ENCODE results near the gene SPATA3.

The SPATA3 gene

GRCh38 chr2:230980468-230980867 is 15.5 kb upstream of the SPATA3 start:
- Mint-ChIP-seq H3K27ac (no peak overlapping the region), H3K4me1 (ENCODE audit: low read depth) (peaks cover 85% of the 10 kb centered on the region), H3K9me3 (no peaks in the 10 kb centered on the region), H3K36me3 (ENCODE audit: low read depth) (no peaks in the 10 kb centered on the region), H3K4me3 (no peak overlapping the region), H3K27me3 (peaks cover 14% of the 10 kb centered on the region)
- DNase-seq, result no peak

- Mint-ChIP-seq H3K27me3 (peaks cover 14% of the 10 kb centered on the region), H3K4me3 (peak overlapping the region; percentile 67), H3K27ac (peak overlapping the region; percentile 37), H3K9me3 (no peaks in the 10 kb centered on the region), H3K4me1 (ENCODE audit: low read depth) (peaks cover 85% of the 10 kb centered on the region), H3K36me3 (ENCODE audit: low read depth) (no peaks in the 10 kb centered on the region)
- no peak for DNase-seq
These were observed 14.2 kb upstream of the SPATA3 start for GRCh38 chr2:230981704-230982103.

- Mint-ChIP-seq H3K4me3 (peak overlapping the region; percentile 67), H3K36me3 (ENCODE audit: low read depth) (no peaks in the 10 kb centered on the region), H3K27ac (no peak overlapping the region), H3K4me1 (ENCODE audit: low read depth) (peaks cover 85% of the 10 kb centered on the region), H3K27me3 (peaks cover 18% of the 10 kb centered on the region), H3K9me3 (no peaks in the 10 kb centered on the region)
- no peak for DNase-seq
These were observed 13.8 kb upstream of the SPATA3 start for GRCh38 chr2:230982126-230982525.

GRCh38 chr2:230982528-230982927 is 13.4 kb upstream of the SPATA3 start:
- Mint-ChIP-seq H3K4me3 (peak overlapping the region; percentile 67), H3K27me3 (peaks cover 18% of the 10 kb centered on the region), H3K4me1 (ENCODE audit: low read depth) (peaks cover 82% of the 10 kb centered on the region), H3K27ac (no peak overlapping the region), H3K9me3 (no peaks in the 10 kb centered on the region), H3K36me3 (ENCODE audit: low read depth) (no peaks in the 10 kb centered on the region)
- no peak for DNase-seq

GRCh38 chr2:230983566-230983965 is 12.4 kb upstream of the SPATA3 start:
- Mint-ChIP-seq H3K36me3 (ENCODE audit: low read depth) (no peaks in the 10 kb centered on the region), H3K4me1 (ENCODE audit: low read depth) (peaks cover 76% of the 10 kb centered on the region), H3K9me3 (no peaks in the 10 kb centered on the region), H3K27me3 (peaks cover 24% of the 10 kb centered on the region), H3K4me3 (no peak overlapping the region), H3K27ac (no peak overlapping the region)
- no peak for DNase-seq

GRCh38 chr2:230984393-230985220 is 11.3 kb upstream of the SPATA3 start:
- H3K36me3 Mint-ChIP-seq (ENCODE audit: low read depth), result no peaks in the 10 kb centered on the region
- peak; percentile 74 for DNase-seq
- peak overlapping the region; percentile 93 for H3K27ac Mint-ChIP-seq
- peak overlapping the region; percentile 61 for H3K4me3 Mint-ChIP-seq
- no peaks in the 10 kb centered on the region for H3K9me3 Mint-ChIP-seq
- H3K27me3 Mint-ChIP-seq, result peaks cover 23% of the 10 kb centered on the region
- H3K4me1 Mint-ChIP-seq (ENCODE audit: low read depth), result peaks cover 67% of the 10 kb centered on the region

- no peaks in the 10 kb centered on the region for H3K36me3 Mint-ChIP-seq (ENCODE audit: low read depth)
- H3K27ac Mint-ChIP-seq, result peak overlapping the region; percentile 93
- DNase-seq, result no peak
- no peaks in the 10 kb centered on the region for H3K9me3 Mint-ChIP-seq
- peaks cover 27% of the 10 kb centered on the region for H3K27me3 Mint-ChIP-seq
- H3K4me3 Mint-ChIP-seq, result peak overlapping the region; percentile 61
- H3K4me1 Mint-ChIP-seq (ENCODE audit: low read depth), result peaks cover 59% of the 10 kb centered on the region
These were observed 10.2 kb upstream of the SPATA3 start for GRCh38 chr2:230985519-230986231.

GRCh38 chr2:230986520-230987136 is 9.3 kb upstream of the SPATA3 start:
- peak overlapping the region; percentile 71 for H3K27ac Mint-ChIP-seq
- H3K4me1 Mint-ChIP-seq (ENCODE audit: low read depth), result peaks cover 50% of the 10 kb centered on the region
- no peaks in the 10 kb centered on the region for H3K36me3 Mint-ChIP-seq (ENCODE audit: low read depth)
- no peak for DNase-seq
- no peaks in the 10 kb centered on the region for H3K9me3 Mint-ChIP-seq
- H3K27me3 Mint-ChIP-seq, result peaks cover 30% of the 10 kb centered on the region
- H3K4me3 Mint-ChIP-seq, result peak overlapping the region; percentile 68

GRCh38 chr2:230987137-230988020 is 8.5 kb upstream of the SPATA3 start:
- Mint-ChIP-seq H3K9me3 (no peaks in the 10 kb centered on the region), H3K27me3 (peaks cover 33% of the 10 kb centered on the region), H3K4me3 (peak overlapping the region; percentile 68), H3K27ac (peak overlapping the region; percentile 71), H3K36me3 (ENCODE audit: low read depth) (no peaks in the 10 kb centered on the region), H3K4me1 (ENCODE audit: low read depth) (peaks cover 43% of the 10 kb centered on the region)
- DNase-seq, result peak; percentile 90

- Mint-ChIP-seq H3K27ac (no peak overlapping the region), H3K9me3 (no peaks in the 10 kb centered on the region), H3K4me1 (ENCODE audit: low read depth) (peaks cover 23% of the 10 kb centered on the region), H3K36me3 (ENCODE audit: low read depth) (no peaks in the 10 kb centered on the region), H3K27me3 (peaks cover 54% of the 10 kb centered on the region), H3K4me3 (no peak overlapping the region)
- DNase-seq, result no peak
These were observed 6.2 kb upstream of the SPATA3 start for GRCh38 chr2:230989731-230990130.

- Mint-ChIP-seq H3K9me3 (no peaks in the 10 kb centered on the region), H3K4me3 (no peak overlapping the region), H3K36me3 (ENCODE audit: low read depth) (no peaks in the 10 kb centered on the region), H3K4me1 (ENCODE audit: low read depth) (peaks cover 17% of the 10 kb centered on the region), H3K27me3 (peaks cover 56% of the 10 kb centered on the region), H3K27ac (no peak overlapping the region)
- DNase-seq, result no peak
These were observed 5.6 kb upstream of the SPATA3 start for GRCh38 chr2:230990131-230990898.

GRCh38 chr2:230990899-230991150 is 5.1 kb upstream of the SPATA3 start:
- peaks cover 12% of the 10 kb centered on the region for H3K4me1 Mint-ChIP-seq (ENCODE audit: low read depth)
- H3K36me3 Mint-ChIP-seq (ENCODE audit: low read depth), result no peaks in the 10 kb centered on the region
- H3K4me3 Mint-ChIP-seq, result no peak overlapping the region
- no peaks in the 10 kb centered on the region for H3K9me3 Mint-ChIP-seq
- peaks cover 60% of the 10 kb centered on the region for H3K27me3 Mint-ChIP-seq
- no peak overlapping the region for H3K27ac Mint-ChIP-seq
- DNase-seq, result no peak

GRCh38 chr2:230991598-230991997 is 4.3 kb upstream of the SPATA3 start:
- Mint-ChIP-seq H3K4me1 (ENCODE audit: low read depth) (peaks cover 6% of the 10 kb centered on the region), H3K4me3 (no peak overlapping the region), H3K27ac (no peak overlapping the region), H3K36me3 (ENCODE audit: low read depth) (no peaks in the 10 kb centered on the region), H3K27me3 (peaks cover 66% of the 10 kb centered on the region), H3K9me3 (peaks cover under 1% of the 10 kb centered on the region)
- no peak for DNase-seq

GRCh38 chr2:230996661-230997060 is 740 bp downstream of the SPATA3 start:
- Mint-ChIP-seq H3K27me3 (peaks cover 87% of the 10 kb centered on the region), H3K4me1 (ENCODE audit: low read depth) (no peaks in the 10 kb centered on the region), H3K4me3 (no peak overlapping the region), H3K9me3 (peaks cover 6% of the 10 kb centered on the region), H3K36me3 (ENCODE audit: low read depth) (no peaks in the 10 kb centered on the region), H3K27ac (no peak overlapping the region)
- no peak for DNase-seq

Data from activated T-cell treated with anti-CD3 and anti-CD28 coated beads, Interleukin-2, amount 50 U/mL, for 24 hours (primary cell).